NCI-H2081 treated with DMSO at 0.1 percent for 48 hours (cell line): ENCODE data around the gene PPBP.

Experiments used
- DNase-seq: peaks from one replicate; lab custom pipeline; 2025; lab: John Stamatoyannopoulos, UW

The PPBP gene

DNA sequence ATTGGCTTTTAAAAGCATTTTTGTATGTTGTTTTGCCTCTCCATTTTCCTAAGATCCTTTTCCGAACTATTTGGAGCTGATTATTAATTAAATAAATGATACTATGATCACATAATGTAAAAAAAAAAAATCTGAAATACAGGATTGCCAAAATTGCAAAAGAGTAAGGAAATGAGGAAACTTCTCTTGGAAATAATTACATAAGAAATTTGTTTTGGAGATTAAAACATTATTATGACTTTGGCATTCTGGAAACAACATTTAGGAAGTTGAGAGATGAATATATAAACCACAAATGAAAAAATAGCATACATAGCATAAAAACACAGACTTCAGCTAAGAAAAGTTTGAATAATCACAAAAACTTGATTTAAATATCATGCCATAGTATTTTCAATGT is 39.7 kb downstream of the PPBP start:
- no peak for DNase-seq

DNA sequence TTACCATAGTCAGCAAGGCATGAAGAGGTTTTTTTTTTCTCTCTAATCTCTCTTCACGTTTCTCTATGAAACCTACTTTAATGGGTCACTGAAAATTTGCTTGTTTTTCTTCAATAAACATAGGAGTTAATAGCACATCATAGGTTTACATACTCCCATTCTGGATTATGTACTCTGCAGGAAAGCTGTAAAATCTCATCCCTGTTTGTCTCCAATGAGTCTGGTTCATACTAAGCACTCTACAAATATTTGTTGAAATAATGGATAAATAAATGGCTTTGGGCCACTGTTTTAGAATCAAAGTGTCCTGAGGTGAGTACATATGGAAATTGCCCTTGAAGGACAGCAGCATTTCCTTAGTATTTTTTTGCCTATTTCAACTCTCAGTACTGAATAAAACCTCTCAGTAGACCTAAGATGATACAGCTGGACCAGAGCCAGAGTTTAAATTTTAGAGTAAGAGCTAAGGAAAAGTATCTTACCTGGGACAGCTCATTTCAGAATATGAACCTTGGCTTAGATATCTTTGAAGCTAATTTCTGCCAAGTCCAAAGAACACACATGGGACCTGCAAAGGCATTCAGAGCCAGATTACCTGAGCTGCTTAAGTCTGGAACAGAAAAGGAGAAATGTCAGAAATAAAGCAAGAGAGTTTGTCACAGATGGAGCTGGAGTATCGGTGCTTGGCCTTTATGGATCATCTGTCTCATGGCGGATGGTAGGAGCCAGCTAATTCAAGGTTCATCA is 40.6 kb downstream of the PPBP start:
- DNase-seq, result no peak

DNA sequence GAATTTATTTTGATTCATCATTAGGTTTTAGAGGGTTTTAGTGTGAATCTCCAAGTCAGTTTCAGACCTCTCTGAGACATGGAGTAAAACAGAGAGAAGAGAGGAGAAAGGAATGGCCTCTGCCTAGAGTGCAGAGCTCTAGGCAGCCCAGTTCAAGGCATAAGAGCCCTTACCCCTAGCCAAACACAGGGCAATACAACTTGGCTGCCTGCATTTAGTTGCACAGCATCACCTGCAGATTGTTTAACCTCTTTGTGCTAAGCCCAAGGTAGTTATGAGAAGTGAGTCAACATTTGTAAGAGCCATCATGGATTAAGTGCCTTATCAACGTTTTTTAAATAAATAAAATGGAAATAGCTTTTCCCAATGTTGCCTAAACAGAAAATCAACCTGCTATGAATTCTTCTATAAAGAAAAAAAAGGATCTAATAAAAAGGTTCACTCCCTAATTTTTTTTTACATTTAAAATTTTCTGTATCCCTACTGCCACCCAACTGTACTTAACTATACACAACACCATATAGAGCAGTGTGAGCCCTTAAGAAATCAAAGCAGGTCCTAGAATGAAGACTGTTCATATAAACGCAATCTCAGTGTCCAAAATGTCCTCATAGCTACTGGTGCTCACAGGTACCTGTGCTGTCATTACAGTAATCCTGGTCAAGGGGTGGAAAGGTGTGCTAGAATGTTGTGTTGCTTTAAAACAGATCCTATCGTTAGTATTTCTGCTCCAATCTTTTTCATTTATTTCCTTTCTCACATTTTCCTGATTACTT is 42.1 kb downstream of the PPBP start:
- DNase-seq, result no peak

DNA sequence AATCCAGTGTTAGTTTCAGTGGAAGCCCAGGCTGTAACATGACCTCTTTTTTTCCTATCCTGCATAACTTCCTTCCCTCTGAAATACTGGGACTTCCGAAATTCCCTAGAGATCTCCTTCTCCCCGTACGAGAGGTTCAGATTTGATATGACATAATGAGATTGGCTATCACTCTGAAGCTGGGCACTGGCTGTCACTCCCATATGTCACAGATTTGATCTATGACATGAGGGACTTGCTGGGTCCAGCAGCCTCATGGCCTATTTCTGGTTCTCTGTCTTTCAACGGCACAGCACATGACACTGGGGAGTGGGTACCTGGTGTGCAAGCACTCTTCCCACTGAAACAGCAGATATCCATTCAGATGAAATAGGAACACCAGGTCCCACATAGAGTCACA is 42.9 kb downstream of the PPBP start:
- DNase-seq, result no peak

DNA sequence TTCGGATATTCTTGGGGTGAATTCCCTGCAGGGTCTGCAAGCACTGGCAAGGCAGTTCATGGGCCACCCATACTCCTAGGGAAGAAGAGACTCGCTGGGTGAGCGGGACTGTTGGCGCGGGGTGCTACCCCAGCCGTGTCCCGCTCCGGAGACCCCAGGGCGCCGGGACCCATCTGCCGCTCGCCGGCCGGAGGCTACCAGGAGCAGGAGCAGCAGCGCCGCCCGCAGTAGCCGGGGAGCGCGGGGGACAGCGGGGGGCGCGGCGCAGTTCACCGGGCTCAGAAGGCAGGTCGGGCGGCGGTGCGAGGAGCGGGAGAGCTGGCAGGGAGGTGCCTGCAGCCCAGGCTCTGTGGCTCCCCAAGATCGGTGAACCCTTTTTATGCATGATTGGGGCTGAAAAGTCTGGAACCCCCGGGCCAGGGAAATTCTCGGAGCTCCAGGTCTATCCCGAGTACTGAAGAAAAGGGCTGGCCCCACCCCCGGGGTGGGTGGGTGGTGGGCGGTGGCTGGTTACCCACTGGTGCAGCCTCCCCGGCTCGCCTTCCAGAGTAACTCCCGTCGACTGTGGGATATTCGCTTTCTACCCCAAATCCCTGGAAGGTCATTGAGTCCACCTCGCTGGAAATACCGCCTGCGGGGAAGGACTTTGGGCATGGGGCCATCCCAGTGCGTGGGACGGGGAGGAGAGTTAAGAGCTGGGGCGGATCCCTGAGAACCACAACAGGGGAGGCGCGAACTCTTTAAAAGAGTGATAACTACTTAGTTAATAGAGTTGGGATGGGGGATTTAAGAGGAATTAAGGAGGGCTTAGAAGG is 43.7 kb downstream of the PPBP start:
- no peak for DNase-seq

DNA sequence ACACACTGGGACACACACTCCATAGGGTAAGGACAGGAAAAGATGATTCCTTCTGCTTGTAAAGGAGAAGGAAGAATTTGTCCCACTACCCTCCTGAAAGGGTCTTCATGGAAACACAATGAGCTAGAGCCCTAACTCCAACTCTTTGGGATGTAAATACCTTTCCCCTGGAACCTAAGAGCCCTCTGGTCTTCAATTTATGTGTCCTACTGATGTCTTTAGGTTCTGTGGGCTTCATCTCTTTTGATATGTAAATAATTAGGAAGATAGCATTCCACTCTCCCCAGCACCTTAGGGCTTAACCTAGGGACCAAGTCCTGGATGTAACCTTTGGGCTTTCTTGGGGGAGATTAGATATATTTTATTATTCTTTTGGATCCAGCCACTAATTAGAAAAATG is 44.4 kb downstream of the PPBP start:
- DNase-seq, result no peak

DNA sequence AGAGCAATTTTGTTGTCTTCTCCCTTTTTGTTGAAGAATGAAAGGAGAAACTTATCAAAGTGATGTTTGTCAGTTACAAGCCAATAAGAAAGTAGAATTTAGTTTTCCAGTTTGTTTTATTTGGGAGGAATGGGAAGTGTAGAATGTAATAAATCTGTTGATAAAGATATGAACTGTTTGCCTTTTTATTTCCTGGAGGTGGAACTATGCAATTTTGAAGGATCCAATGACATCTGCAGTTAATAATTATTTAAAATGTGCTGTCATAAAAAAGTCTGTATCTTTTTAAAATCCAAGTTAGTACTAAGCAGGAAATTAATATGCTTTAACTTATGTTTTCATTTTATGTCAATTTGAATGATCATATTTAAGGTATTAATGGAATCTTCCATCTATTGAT is 51.0 kb downstream of the PPBP start:
- no peak for DNase-seq
